Stimulated activated CD8-positive, alpha-beta memory T cell treated with anti-CD3 and anti-CD28 coated beads, Interleukin-7, amount 100 ng/mL, for 1 hour (primary cell): ENCODE data around the gene ACSL5.
"Not testable (repeated sequence)": the region's sequence is repeated elsewhere in the genome, so short reads cannot be mapped to it uniquely, and the experiment has no call there.

Experiments used
- DNase-seq, 2 donors: peaks; one replicate each; pipeline ENCODE4 v3.0.0-alpha.2; 2020; ENCODE audit warnings: low read depth in 2 of 2

ACSL5 gene

GRCh38 chr10:112349521-112350085, 24.3 kb upstream of the ACSL5 start:
- DNase-seq, result no peak

GRCh38 chr10:112351146-112351545, 22.8 kb upstream of the ACSL5 start:
- DNase-seq, result no peak

GRCh38 chr10:112352044-112352443, 21.9 kb upstream of the ACSL5 start:
- no peak for DNase-seq

GRCh38 chr10:112353046-112353445, 20.9 kb upstream of the ACSL5 start:
- DNase-seq, result no peak

- DNase-seq, result no peak
These were observed 17.2 kb upstream of the ACSL5 start for GRCh38 chr10:112356686-112357085.

- DNase-seq, result no peak
These were observed 14.2 kb upstream of the ACSL5 start for GRCh38 chr10:112359606-112360307.

GRCh38 chr10:112360308-112361270, 13.3 kb upstream of the ACSL5 start:
- DNase-seq, result no peak

GRCh38 chr10:112361951-112362751, 11.8 kb upstream of the ACSL5 start:
- DNase-seq, result no peak

GRCh38 chr10:112362833-112363232, 11.1 kb upstream of the ACSL5 start:
- no peak for DNase-seq

GRCh38 chr10:112363696-112364688, 9.9 kb upstream of the ACSL5 start:
- no peak for DNase-seq

- no peak for DNase-seq
These were observed 8.9 kb upstream of the ACSL5 start for GRCh38 chr10:112365014-112365432.

GRCh38 chr10:112365451-112365850, 8.5 kb upstream of the ACSL5 start:
- no peak for DNase-seq

GRCh38 chr10:112366992-112367391, 6.9 kb upstream of the ACSL5 start:
- DNase-seq, result no peak

- DNase-seq, result no peak
These were observed 6.4 kb upstream of the ACSL5 start for GRCh38 chr10:112367516-112367915.

GRCh38 chr10:112369495-112370423, 4.2 kb upstream of the ACSL5 start:
- no peak for DNase-seq

- no peak for DNase-seq
These were observed 3.5 kb upstream of the ACSL5 start for GRCh38 chr10:112370424-112370819.

GRCh38 chr10:112371326-112371725, 2.6 kb upstream of the ACSL5 start:
- not testable (repeated sequence) for DNase-seq

GRCh38 chr10:112372182-112372810, 1.6 kb upstream of the ACSL5 start:
- not testable (repeated sequence) for DNase-seq
